SU-DHL-6 (cell line): ENCODE results near the gene ARL4D.

Experiments used
- EZH2phosphoT487 ChIP-seq: fragments of 200-600 bp; sonication (generic), shearing (Covaris generic); conservative IDR thresholded peaks from 2 replicates; pipeline ENCODE4 v1.6.1; 2018; ENCODE audit warnings: mild to moderate bottlenecking, antibody characterized with exemption, low read length, moderate library complexity, mixed read lengths
- TF ChIP-seq, protein P1 (sequence below): fragments of 200-600 bp; sonication (generic); IDR thresholded peaks from one replicate; pipeline ENCODE4 v1.5.1; 2017; ENCODE audit warnings: antibody characterized with exemption, mild to moderate bottlenecking, low read length, moderate library complexity; ENCODE audit not compliant: insufficient read depth, poor library complexity, severe bottlenecking

DNA sequence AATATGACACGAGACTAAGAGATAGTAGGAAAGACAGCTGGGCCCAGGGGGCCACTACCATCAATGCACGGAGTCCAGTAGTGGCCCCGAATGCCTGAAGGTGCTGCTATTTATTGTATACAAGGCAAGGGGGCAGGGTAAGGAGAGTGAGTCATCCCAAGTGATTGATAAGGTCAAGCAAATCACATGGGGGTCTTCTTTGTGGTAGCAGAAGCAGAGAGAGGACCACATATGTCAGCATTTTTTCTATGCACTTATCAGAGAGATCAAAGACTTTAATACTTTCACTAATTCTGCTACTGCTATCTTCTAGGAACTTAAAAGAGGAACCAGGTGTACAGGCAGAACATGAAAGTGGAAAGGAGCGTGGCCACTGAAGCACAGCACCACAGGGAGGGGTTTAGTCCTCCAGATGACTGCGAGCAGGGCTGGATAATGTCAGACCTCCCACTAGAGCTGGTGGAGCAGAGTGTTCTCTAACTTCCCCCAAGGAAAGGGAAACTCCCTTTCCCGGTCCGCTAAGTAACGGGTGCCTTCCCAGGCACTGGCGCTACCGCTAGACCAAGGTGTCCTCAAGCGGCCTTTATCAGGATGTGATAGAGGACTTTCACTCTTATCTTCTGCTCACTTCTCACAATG lies 26.4 kb upstream of the ARL4D start:
- TF ChIP-seq, protein P1, sequence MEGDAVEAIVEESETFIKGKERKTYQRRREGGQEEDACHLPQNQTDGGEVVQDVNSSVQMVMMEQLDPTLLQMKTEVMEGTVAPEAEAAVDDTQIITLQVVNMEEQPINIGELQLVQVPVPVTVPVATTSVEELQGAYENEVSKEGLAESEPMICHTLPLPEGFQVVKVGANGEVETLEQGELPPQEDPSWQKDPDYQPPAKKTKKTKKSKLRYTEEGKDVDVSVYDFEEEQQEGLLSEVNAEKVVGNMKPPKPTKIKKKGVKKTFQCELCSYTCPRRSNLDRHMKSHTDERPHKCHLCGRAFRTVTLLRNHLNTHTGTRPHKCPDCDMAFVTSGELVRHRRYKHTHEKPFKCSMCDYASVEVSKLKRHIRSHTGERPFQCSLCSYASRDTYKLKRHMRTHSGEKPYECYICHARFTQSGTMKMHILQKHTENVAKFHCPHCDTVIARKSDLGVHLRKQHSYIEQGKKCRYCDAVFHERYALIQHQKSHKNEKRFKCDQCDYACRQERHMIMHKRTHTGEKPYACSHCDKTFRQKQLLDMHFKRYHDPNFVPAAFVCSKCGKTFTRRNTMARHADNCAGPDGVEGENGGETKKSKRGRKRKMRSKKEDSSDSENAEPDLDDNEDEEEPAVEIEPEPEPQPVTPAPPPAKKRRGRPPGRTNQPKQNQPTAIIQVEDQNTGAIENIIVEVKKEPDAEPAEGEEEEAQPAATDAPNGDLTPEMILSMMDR: no peak
- TF ChIP-seq EZH2phosphoT487: no peak
